GM12892 (cell line): ENCODE measurements around the gene ESRRA.

Experiments used
- POLR2A ChIP-seq: IDR thresholded peaks from 2 replicates; pipeline ENCODE4 v1.6.1; 2011; ENCODE audit warnings: low read depth, low read length, control low read depth
- POLR2AphosphoS5 ChIP-seq: IDR thresholded peaks from 2 replicates; pipeline ENCODE4 v1.6.1; 2011; ENCODE audit warnings: low read depth, low read length, control low read depth

DNA sequence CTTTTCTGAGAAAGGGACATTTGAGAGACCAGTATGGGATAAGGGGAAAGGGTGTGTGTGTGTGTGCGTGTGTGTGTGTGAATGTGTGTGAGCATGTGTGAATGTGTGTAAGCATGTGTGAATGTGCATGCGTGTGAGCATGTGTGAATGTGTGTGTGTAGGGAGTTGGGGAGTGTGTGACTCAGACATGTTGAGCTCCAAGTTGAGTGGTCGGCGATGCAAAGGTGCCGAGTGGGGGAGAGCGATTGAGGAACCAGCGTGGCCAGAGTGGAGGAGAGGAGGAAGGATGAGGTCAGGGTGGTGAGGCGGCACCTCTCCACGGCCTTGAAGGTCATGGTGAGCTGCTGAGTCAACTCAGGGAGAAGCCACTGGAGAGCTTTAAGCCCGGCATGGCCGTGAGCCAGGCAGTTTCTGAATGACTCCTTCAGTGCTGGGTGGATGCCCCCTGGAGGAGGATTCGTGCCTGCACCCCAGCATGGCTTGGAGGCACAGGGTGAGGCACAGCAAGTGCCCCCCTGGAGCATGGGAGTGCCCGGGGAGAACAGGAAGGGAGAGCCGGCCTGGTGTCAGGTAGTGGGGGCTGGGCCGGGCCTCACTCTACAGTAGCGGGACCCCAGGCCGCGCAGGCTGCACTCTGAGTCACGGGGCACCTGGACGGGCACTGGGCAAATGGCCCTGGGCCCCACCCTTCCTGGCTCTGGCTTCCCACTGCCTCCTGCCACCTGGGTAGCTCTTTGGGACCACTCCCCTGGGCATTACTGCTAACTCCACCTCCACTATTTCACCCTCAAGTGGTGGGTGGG lies 26.4 kb downstream of the ESRRA start:
- TF ChIP-seq POLR2A = peak; percentile 43
- peak; percentile 35; the same call in 1 of the 2 replicates for TF ChIP-seq POLR2AphosphoS5
